IMR-90 (cell line): ENCODE data around the gene MYH11.

Experiments
- MAFK ChIP-seq: IDR thresholded peaks from 2 replicates; pipeline ENCODE4 v1.6.1; 2012; ENCODE audit warnings: low read depth, low read length, improper control_type of control experiment
- NFE2L2 ChIP-seq: fragments of 150-350 bp; IDR thresholded peaks from 2 replicates; pipeline ENCODE4 v1.6.1; 2016; ENCODE audit warnings: low read depth, mild to moderate bottlenecking, low read length
- POLR2A ChIP-seq: IDR thresholded peaks from 2 replicates; pipeline ENCODE4 v1.6.1; 2012; ENCODE audit warnings: mild to moderate bottlenecking, low read depth, low read length
- RFX5 ChIP-seq: IDR thresholded peaks from 2 replicates; pipeline ENCODE4 v1.8.0; 2012; ENCODE audit warnings: low read depth, mild to moderate bottlenecking, low read length, moderate library complexity
- TF ChIP-seq, protein P1 (sequence below): conservative IDR thresholded peaks from 2 replicates; pipeline ENCODE4 v1.5.1; 2012; ENCODE audit warnings: mild to moderate bottlenecking, low read depth, low read length, improper control_type of control experiment

DNA sequence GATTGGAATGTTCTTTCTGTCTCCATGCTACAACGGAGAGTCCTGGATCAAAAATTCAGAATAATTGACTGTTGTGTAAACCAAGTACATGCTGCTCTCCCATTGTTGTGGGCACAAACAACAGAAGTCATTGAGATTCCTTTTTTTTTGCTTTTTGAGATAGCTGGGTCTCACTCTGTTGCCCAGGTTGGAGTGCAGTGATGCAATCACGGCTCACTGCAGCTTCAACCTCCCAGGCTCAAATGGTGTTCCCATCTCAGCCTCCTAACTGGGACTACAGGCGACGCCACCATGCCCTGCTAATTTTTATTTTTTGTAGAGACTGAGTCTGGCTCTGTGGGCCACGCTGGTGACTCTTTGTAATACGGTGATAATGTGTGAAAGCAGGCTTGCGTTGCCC lies 182.3 kb downstream of the MYH11 start:
- TF ChIP-seq POLR2A = no peak
- no peak for TF ChIP-seq RFX5
- TF ChIP-seq, protein P1, sequence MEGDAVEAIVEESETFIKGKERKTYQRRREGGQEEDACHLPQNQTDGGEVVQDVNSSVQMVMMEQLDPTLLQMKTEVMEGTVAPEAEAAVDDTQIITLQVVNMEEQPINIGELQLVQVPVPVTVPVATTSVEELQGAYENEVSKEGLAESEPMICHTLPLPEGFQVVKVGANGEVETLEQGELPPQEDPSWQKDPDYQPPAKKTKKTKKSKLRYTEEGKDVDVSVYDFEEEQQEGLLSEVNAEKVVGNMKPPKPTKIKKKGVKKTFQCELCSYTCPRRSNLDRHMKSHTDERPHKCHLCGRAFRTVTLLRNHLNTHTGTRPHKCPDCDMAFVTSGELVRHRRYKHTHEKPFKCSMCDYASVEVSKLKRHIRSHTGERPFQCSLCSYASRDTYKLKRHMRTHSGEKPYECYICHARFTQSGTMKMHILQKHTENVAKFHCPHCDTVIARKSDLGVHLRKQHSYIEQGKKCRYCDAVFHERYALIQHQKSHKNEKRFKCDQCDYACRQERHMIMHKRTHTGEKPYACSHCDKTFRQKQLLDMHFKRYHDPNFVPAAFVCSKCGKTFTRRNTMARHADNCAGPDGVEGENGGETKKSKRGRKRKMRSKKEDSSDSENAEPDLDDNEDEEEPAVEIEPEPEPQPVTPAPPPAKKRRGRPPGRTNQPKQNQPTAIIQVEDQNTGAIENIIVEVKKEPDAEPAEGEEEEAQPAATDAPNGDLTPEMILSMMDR = no peak
- TF ChIP-seq MAFK = no peak
- no peak for TF ChIP-seq NFE2L2
